Mononuclear cell (primary cell): ENCODE measurements around the gene CLTRN. TPM values are rescaled to one million over a fixed set of nuclear protein-coding genes. Genes with fewer than 3 reads are reported as not detected.
"Not testable (repeated sequence)": the region's sequence is repeated elsewhere in the genome, so short reads cannot be mapped to it uniquely, and the experiment has no call there.

Experiments used
- H3K27me3 ChIP-seq: 2 replicates; pipeline ENCODE4 v1.6.0; 2011; ENCODE audit warnings: low read length, control low read depth; ENCODE audit not compliant: insufficient read depth
- H3K4me1 ChIP-seq: 2 replicates; pipeline ENCODE4 v1.5.1; 2011; ENCODE audit warnings: mild to moderate bottlenecking, low read length, control low read depth; ENCODE audit not compliant: insufficient read depth
- H3K4me3 ChIP-seq: 2 replicates; pipeline ENCODE4 v1.5.1; 2011; ENCODE audit warnings: mild to moderate bottlenecking, low read length, moderate library complexity
- H3K9me3 ChIP-seq: 2 replicates; pipeline ENCODE4 v1.5.1; 2011; ENCODE audit warnings: low read depth, mild to moderate bottlenecking, control low read depth, low read length
- total RNA-seq: library from RNA; depleted of rRNA; stranded (reverse); fragments of >200 nt; gene quantifications from one replicate; pipeline ENCODE4 v1.2.3, GENCODE V29; 2012

CLTRN gene
- total RNA-seq = 0.31 TPM

- Histone ChIP-seq H3K4me3 (no peak within 1 kb of the TSS), H3K9me3 (no peaks in the 10 kb centered on the region), H3K27me3 (no peaks in the 10 kb centered on the region), H3K4me1 (no peaks in the 10 kb centered on the region)
Measured at GRCh38 chrX:15664487-15665444, at the start of gene CLTRN. Gene CLTRN (minus strand): TSS chrX:15664805. CDS start chrX:15664775, 30 bp downstream.

- not testable (repeated sequence) for H3K4me3 ChIP-seq, H3K4me1 ChIP-seq, H3K27me3 ChIP-seq, H3K9me3 ChIP-seq
Measured at GRCh38 chrX:15704273-15704672, 39.7 kb upstream of the CLTRN start.

- not testable (repeated sequence) for H3K27me3 ChIP-seq, H3K4me1 ChIP-seq, H3K4me3 ChIP-seq, H3K9me3 ChIP-seq
Measured at GRCh38 chrX:15703809-15704208, 39.2 kb upstream of the CLTRN start.

- Histone ChIP-seq H3K4me1 (no peaks in the 10 kb centered on the region), H3K4me3 (no peak overlapping the region), H3K27me3 (no peaks in the 10 kb centered on the region), H3K9me3 (no peaks in the 10 kb centered on the region)
Measured at GRCh38 chrX:15702488-15703371, 38.1 kb upstream of the CLTRN start.

GRCh38 chrX:15696516-15696915 is 31.9 kb upstream of the CLTRN start:
- Histone ChIP-seq H3K27me3 (no peaks in the 10 kb centered on the region), H3K4me1 (no peaks in the 10 kb centered on the region), H3K4me3 (no peak overlapping the region), H3K9me3 (no peaks in the 10 kb centered on the region)

- Histone ChIP-seq H3K27me3 (no peaks in the 10 kb centered on the region), H3K9me3 (no peaks in the 10 kb centered on the region), H3K4me3 (no peak overlapping the region), H3K4me1 (no peaks in the 10 kb centered on the region)
Measured at GRCh38 chrX:15694941-15695451, 30.4 kb upstream of the CLTRN start.

- Histone ChIP-seq H3K4me1 (peaks cover 12% of the 10 kb centered on the region), H3K4me3 (no peak overlapping the region), H3K9me3 (no peaks in the 10 kb centered on the region), H3K27me3 (no peaks in the 10 kb centered on the region)
Measured at GRCh38 chrX:15686818-15687685, 22.4 kb upstream of the CLTRN start.

GRCh38 chrX:15683193-15683592 is 18.6 kb upstream of the CLTRN start:
- peaks cover 42% of the 10 kb centered on the region for H3K4me1 ChIP-seq
- no peaks in the 10 kb centered on the region for H3K27me3 ChIP-seq
- no peaks in the 10 kb centered on the region for H3K9me3 ChIP-seq
- H3K4me3 ChIP-seq = no peak overlapping the region

- peaks cover 45% of the 10 kb centered on the region for H3K4me1 ChIP-seq
Measured at GRCh38 chrX:15681433-15681832, 16.8 kb upstream of the CLTRN start.

GRCh38 chrX:15680401-15680800 is 15.8 kb upstream of the CLTRN start:
- Histone ChIP-seq H3K27me3 (no peaks in the 10 kb centered on the region), H3K4me1 (peaks cover 51% of the 10 kb centered on the region), H3K4me3 (no peak overlapping the region), H3K9me3 (no peaks in the 10 kb centered on the region)

More at GRCh38 chrX:15681433-15681832, 16.8 kb upstream of the CLTRN start:
- no peaks in the 10 kb centered on the region for H3K27me3 ChIP-seq
- no peaks in the 10 kb centered on the region for H3K9me3 ChIP-seq
- H3K4me3 ChIP-seq = no peak overlapping the region

GRCh38 chrX:15679246-15679645 is 14.6 kb upstream of the CLTRN start:
- Histone ChIP-seq H3K4me1 (peaks cover 52% of the 10 kb centered on the region), H3K27me3 (no peaks in the 10 kb centered on the region), H3K4me3 (no peak overlapping the region), H3K9me3 (no peaks in the 10 kb centered on the region)

- no peak overlapping the region for H3K4me3 ChIP-seq
- H3K27me3 ChIP-seq = no peaks in the 10 kb centered on the region
- no peaks in the 10 kb centered on the region for H3K9me3 ChIP-seq
- H3K4me1 ChIP-seq = peaks cover 58% of the 10 kb centered on the region
Measured at GRCh38 chrX:15678339-15678738, 13.7 kb upstream of the CLTRN start.

- H3K27me3 ChIP-seq = no peaks in the 10 kb centered on the region
- H3K4me1 ChIP-seq = peaks cover 58% of the 10 kb centered on the region
- no peaks in the 10 kb centered on the region for H3K9me3 ChIP-seq
- H3K4me3 ChIP-seq = no peak overlapping the region
Measured at GRCh38 chrX:15676886-15677285, 12.3 kb upstream of the CLTRN start.

- Histone ChIP-seq H3K4me1 (peaks cover 46% of the 10 kb centered on the region), H3K27me3 (no peaks in the 10 kb centered on the region)
Measured at GRCh38 chrX:15675490-15675921, 10.9 kb upstream of the CLTRN start.

More at GRCh38 chrX:15675490-15675921, 10.9 kb upstream of the CLTRN start:
- peak overlapping the region; percentile 71 for H3K4me3 ChIP-seq
- no peaks in the 10 kb centered on the region for H3K9me3 ChIP-seq
